ENCODE measurements around the gene IMPDH1. TPM values are rescaled to one million over a fixed set of nuclear protein-coding genes. Genes with fewer than 3 reads are reported as not detected.
A peak's percentile ranks its signal among the peaks of the same experiment; 100 is the strongest.

Gene IMPDH1
- total RNA-seq, 2 experiments from 2014 or later, result 52.9 to 57.7 TPM

DNA sequence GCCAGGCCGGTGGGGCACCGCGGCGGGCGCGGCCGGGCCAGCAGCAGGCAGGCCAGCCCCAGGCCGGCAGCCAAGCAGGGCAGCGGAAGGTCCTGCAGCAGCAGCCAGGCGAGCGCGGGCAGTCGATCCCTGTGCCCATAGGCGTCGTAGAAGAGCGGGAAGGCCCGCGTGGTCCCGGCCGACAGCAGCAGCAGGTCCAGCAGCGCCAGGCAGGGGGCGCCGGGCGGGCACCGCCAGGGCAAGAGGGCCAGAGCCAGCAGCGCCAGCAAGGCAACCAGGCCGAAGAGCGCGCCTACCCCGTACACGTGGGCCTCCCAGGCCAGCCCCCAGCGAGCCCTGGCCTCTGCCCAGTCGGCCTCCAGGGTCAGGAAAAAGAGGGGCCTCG is 57.6 kb downstream of the IMPDH1 start:
- H3K27ac Mint-ChIP-seq, result no peak overlapping the region
- no peaks in the 10 kb centered on the region for H3K36me3 Mint-ChIP-seq
- H3K9me3 Mint-ChIP-seq, result no peaks in the 10 kb centered on the region
- H3K4me3 Mint-ChIP-seq, result no peak overlapping the region
- peaks cover 31% of the 10 kb centered on the region for H3K27me3 Mint-ChIP-seq
- peaks cover 5% of the 10 kb centered on the region for H3K4me1 Mint-ChIP-seq (ENCODE audit: low read depth)
- intact Hi-C loops (cut with micrococcal nuclease), result no loop called here
- CTCF ChIA-PET, result interaction anchor here (1.1 to 9.0 kb wide), 5 partner anchors 10 to 73 kb away, joined by 4 to 507 read pairs (median 6); no protein-coding TSS in a partner anchor
- POLR2A ChIA-PET, result no interaction called here
- DNase-seq, result peak; percentile 42

DNA sequence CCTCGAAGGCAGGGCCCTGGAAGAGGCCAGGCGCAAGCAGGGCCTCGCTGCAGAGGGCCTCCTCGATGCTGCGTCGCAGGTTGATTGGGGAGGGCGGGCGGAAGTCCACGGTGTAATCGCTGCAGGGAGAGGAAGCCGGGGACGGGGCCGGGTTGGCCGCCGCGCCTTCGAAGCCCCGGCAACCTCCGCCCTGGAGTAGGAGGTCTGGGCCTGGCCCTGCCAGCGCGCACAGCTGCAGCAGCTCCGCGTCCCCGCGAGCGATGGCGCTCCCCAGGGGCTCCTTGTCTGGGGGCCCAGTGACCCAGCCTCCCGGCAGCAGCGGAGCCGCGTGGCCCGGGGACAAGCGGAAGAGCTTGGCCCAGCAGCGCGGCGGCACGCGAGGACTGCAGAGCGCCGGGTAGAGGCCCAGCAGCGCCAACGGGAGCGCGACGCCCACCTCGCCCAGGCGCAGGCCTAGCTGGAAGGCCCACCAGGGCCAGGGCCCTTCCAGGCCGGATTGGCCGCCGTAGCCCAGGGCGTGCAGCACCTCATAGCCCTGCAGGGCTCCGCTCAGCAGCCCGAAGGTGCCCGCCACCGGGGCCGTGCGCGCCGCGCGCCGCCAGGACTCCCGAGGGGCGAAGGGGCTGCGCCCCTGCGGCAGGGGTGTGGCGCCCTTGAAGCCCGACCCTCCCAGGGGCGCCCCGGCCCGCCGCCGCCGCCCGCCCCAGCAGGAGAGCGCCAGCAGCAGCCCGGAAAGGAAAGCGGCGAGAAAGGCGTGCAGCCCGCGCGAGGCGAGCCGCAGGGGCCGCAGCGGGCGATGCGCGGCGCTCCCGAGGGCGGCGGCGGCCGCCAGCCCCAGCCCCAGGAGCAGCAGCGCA is 58.3 kb downstream of the IMPDH1 start:
- H3K4me3 Mint-ChIP-seq, result no peak overlapping the region
- POLR2A ChIA-PET, result no interaction called here
- H3K9me3 Mint-ChIP-seq, result no peaks in the 10 kb centered on the region
- peak; percentile 20 for DNase-seq
- peaks cover 31% of the 10 kb centered on the region for H3K27me3 Mint-ChIP-seq
- no peak overlapping the region for H3K27ac Mint-ChIP-seq
- peaks cover 5% of the 10 kb centered on the region for H3K4me1 Mint-ChIP-seq (ENCODE audit: low read depth)
- intact Hi-C loops (cut with micrococcal nuclease), result no loop called here
- CTCF ChIA-PET, result interaction anchor here (1.0 to 9.0 kb wide), 4 partner anchors 33 to 75 kb away, joined by 3 to 507 read pairs (median 62); no protein-coding TSS in a partner anchor
- no peaks in the 10 kb centered on the region for H3K36me3 Mint-ChIP-seq

DNA sequence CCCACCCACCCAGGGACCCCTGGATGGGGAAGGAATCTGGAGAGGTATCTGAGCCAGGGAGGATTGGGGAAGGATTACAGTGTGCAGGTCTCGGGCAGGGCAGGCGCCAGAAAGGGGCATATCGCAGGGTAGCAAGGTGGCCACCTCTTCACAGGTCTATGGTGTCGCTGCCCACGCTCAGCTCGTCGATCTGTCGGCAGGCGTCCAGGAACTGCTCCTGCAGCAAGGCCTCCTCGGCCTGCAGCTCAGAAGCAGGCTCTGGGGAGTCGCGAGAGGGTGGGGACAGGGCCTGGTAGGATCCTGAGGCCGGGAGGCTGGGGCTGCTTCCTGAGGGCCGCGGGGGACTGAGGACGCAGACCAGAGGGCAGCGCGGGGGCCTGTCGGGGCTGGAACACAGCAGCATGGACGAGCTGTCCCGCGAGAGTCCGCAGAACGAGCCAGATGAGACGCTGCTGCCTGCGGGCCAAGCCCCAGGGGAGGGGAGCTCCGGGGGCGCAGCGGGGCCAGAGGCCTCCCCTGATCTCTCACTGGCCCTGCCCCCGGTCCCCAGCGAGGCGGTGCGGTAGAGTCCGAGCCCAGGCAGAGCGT is 59.0 kb downstream of the IMPDH1 start:
- Mint-ChIP-seq H3K9me3 (no peaks in the 10 kb centered on the region), H3K27ac (no peak overlapping the region), H3K4me3 (no peak overlapping the region), H3K27me3 (peaks cover 31% of the 10 kb centered on the region), H3K4me1 (ENCODE audit: low read depth) (peaks cover 5% of the 10 kb centered on the region), H3K36me3 (no peaks in the 10 kb centered on the region)
- POLR2A ChIA-PET, result no interaction called here
- intact Hi-C loops (cut with micrococcal nuclease), result no loop called here
- CTCF ChIA-PET, result interaction anchor here (1.0 to 9.0 kb wide), 4 partner anchors 34 to 76 kb away, joined by 3 to 507 read pairs (median 62); no protein-coding TSS in a partner anchor
- no peak for DNase-seq

DNA sequence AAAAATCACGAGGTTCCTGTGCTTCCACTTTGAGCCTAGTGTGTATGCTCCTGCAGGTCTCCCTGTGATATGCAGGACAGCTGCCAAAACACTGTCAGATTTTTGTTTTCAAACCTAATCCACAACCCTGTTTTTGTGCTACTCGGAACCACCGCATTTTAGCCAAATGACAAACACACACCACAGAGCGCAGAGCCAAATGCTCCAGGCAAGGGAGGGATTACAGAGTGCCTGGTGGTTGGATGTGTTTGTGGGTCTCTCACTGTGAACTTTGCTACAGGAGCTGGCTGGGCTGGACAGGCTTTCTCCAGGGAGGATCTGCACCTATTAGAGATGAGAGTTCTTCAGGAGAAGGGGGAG is 60.3 kb downstream of the IMPDH1 start:
- CTCF ChIA-PET, result interaction anchor here (1.4 to 9.0 kb wide), 4 partner anchors 9 to 77 kb away, joined by 3 to 507 read pairs (median 73); no protein-coding TSS in a partner anchor
- H3K36me3 Mint-ChIP-seq, result no peaks in the 10 kb centered on the region
- DNase-seq, result no peak
- H3K9me3 Mint-ChIP-seq, result no peaks in the 10 kb centered on the region
- no peak overlapping the region for H3K4me3 Mint-ChIP-seq
- H3K27ac Mint-ChIP-seq, result no peak overlapping the region
- intact Hi-C loops (cut with micrococcal nuclease), result no loop called here
- POLR2A ChIA-PET, result no interaction called here
- H3K4me1 Mint-ChIP-seq (ENCODE audit: low read depth), result peaks cover 5% of the 10 kb centered on the region
- H3K27me3 Mint-ChIP-seq, result peaks cover 31% of the 10 kb centered on the region

DNA sequence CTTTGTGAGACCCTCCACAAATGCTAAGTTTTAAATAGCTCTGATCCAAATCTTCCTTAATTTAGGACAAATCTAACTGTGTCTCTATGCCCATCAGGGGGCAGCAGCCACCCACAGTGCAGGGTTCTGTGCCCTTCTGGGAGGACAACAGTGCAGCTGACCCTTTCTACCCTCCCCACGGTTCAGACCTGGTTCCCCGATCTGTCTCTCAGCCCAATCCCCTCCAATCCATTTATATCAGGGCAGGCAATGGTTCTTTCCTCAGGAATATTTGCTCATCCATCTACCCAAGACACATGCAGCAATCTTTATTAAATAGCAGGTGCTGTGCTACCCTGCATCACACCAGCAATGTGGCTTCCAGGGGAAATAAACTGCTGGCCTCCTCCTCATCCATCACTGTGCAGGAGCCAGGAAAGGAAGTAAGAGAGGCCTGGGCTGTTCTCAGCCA is 62.1 kb downstream of the IMPDH1 start:
- H3K36me3 Mint-ChIP-seq, result no peaks in the 10 kb centered on the region
- ChIA-PET POLR2A (no interaction called here), CTCF (interaction anchor here (0.6 to 9.0 kb wide), 32 partner anchors 8 to 536 kb away, joined by 3 to 507 read pairs (median 4); partner anchors contain the start of gene IMPDH1)
- peaks cover 7% of the 10 kb centered on the region for H3K4me1 Mint-ChIP-seq (ENCODE audit: low read depth)
- intact Hi-C loops (cut with micrococcal nuclease), result loop anchor here (1.0 to 2.0 kb wide), 3 partner anchors 15 to 78 kb away; no protein-coding TSS in a partner anchor
- H3K27me3 Mint-ChIP-seq, result peaks cover 18% of the 10 kb centered on the region
- no peak overlapping the region for H3K27ac Mint-ChIP-seq
- H3K9me3 Mint-ChIP-seq, result no peaks in the 10 kb centered on the region
- no peak overlapping the region for H3K4me3 Mint-ChIP-seq
- DNase-seq, result peak; percentile 69

DNA sequence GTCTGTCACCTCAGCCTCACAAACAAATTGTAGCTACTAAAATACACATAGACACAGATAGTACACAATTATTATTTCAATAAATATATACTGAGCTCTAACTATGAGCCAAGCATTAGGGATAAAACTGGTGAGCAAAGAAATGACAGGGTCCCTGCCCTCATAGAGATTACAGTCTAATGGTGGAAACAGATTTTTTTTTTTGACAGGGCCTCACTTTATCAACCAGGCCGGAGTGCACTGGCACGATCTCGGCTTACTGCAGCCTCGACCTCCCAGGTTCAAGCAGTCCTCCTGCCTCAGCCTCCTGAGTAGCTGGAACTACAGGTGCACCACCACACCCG is 65.4 kb downstream of the IMPDH1 start:
- H3K4me1 Mint-ChIP-seq (ENCODE audit: low read depth), result peaks cover 24% of the 10 kb centered on the region
- peak overlapping the region; percentile 54 for H3K27ac Mint-ChIP-seq
- intact Hi-C loops (cut with micrococcal nuclease), result loop anchor here (1.0 to 5.0 kb wide), 2 partner anchors 115 to 312 kb away; partner anchors contain the start of gene LRRC4
- ChIA-PET CTCF (interaction anchor here (0.6 to 9.0 kb wide), 12 partner anchors 10 to 209 kb away, joined by 3 to 507 read pairs (median 4); partner anchors contain the start of gene HILPDA), POLR2A (interaction anchor here (0.6 to 1.3 kb wide), 5 partner anchors 14 to 453 kb away, joined by 3 to 9 read pairs (median 3); no protein-coding TSS in a partner anchor)
- no peaks in the 10 kb centered on the region for H3K9me3 Mint-ChIP-seq
- no peak for DNase-seq
- H3K36me3 Mint-ChIP-seq, result peaks cover 2% of the 10 kb centered on the region
- H3K27me3 Mint-ChIP-seq, result peaks cover 6% of the 10 kb centered on the region
- H3K4me3 Mint-ChIP-seq, result peak overlapping the region; percentile 48

DNA sequence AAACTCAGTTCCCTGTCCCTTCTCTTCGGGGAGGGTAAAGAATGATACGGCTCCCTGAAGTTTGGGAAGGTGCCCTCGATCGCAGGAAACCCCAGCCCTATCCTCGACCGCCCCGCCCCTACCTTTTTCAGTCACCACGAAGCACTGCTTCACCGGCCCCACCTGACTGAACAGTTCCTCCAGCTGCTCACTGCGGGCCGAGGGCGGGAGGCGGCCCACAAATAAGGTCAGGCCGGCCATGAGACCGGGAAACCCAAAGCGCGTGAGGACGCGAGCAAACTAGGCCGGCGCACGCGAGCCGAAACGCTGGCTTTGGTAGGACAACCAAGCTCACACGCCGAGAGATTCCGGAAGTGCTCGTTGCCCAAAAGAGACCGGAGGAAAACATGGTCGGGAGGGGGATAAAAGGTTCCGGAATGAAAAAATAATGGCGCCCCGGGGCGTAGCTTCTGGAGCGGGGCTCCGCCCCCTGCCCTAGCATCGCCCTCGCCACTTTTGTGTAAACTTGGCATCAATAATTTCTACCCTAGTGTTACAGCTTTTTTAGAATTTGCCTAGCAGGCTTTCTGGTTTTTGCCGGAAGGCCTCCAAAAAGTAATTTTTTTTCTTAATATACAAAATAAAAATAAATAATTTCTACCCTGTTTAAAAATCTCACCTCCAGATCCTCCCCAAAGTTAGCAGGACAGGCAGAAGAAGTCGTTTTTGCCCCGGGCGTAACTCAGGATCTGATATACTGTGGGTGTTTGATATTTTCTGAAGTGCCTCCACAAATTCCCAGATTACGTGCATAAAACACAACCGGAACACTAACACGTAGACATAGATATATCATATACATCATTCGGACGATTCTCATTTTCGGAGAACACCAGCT is 66.0 kb downstream of the IMPDH1 start, which contains the start of gene RBM28:
Gene RBM28, minus strand, starts transcription at position 355 of the 877 bp plus-strand sequence. Its CDS starts 115 bp downstream, at position 240.
- Mint-ChIP-seq H3K27me3 (peaks cover 2% of the 10 kb centered on the region), H3K9me3 (no peaks in the 10 kb centered on the region), H3K4me1 (ENCODE audit: low read depth) (peaks cover 24% of the 10 kb centered on the region), H3K36me3 (peaks cover 4% of the 10 kb centered on the region), H3K27ac (peak within 1 kb of the TSS; percentile 88), H3K4me3 (peak within 1 kb of the TSS; percentile 92)
- ChIA-PET POLR2A (interaction anchor here (0.8 to 1.2 kb wide), 3 partner anchors 14 to 65 kb away, joined by 3 to 9 read pairs (median 5); no protein-coding TSS in a partner anchor), CTCF (interaction anchor here (0.6 to 9.0 kb wide), 12 partner anchors 10 to 208 kb away, joined by 3 to 507 read pairs (median 4); partner anchors contain the start of gene HILPDA)
- DNase-seq, result peak; percentile 92
- intact Hi-C loops (cut with micrococcal nuclease), result loop anchor here (1.0 to 5.0 kb wide), 2 partner anchors 116 to 311 kb away; partner anchors contain the start of gene LRRC4

Other genes with a start within 250 kb of the IMPDH1 start
- gene LEP, start 168.7 kb downstream of the IMPDH1 start, total RNA-seq, result not detected
- gene RBM28, start 66.1 kb downstream of the IMPDH1 start, total RNA-seq, result 10 to 100 TPM; 46.2 to 56.0 TPM
- gene PRRT4, start 48.3 kb downstream of the IMPDH1 start, total RNA-seq, result under 1 TPM; 0.10 to 0.12 TPM
- gene HILPDA, start 45.9 kb upstream of the IMPDH1 start, total RNA-seq, result 10 to 100 TPM; 48.6 to 48.8 TPM
- 10 to 100 TPM; 42.2 to 42.8 TPM for gene METTL2B, start 66.8 kb upstream of the IMPDH1 start, total RNA-seq